ENCODE results near the gene C1QTNF2. TPM values are rescaled to one million over a fixed set of nuclear protein-coding genes. Genes with fewer than 3 reads are reported as not detected.

Gene C1QTNF2
- total RNA-seq, 8 experiments from 2014 or later: 0.05 to 0.86 (median 0.25) TPM; not detected in 1

GRCh38 chr5:160384681-160385080 lies 14.3 kb upstream of the C1QTNF2 start:
- peaks cover 8 to 14% of the 10 kb centered on the region in 2 donors for H3K4me1 ChIP-seq (replicated peaks in 1 of 2)
- H3K4me3 ChIP-seq: no peak overlapping the region
- 100% methylated on average over 1 of the region's 1 CpG; no CpG with 5 or more reads in 4 of the 10 experiments for WGBS, 10 experiments
- in situ Hi-C loops (cut with MboI; ENCODE audit: low pct_unique_long_range_greater_than_20kb in 2 of 9, low sequenced_read_pairs in 9 of 9, unreplicated experiment in 9 of 9): no loop called here
- no peak overlapping the region for H3K27ac ChIP-seq
- ATAC-seq (replicated peaks in 6 of 8): no peak

DNA sequence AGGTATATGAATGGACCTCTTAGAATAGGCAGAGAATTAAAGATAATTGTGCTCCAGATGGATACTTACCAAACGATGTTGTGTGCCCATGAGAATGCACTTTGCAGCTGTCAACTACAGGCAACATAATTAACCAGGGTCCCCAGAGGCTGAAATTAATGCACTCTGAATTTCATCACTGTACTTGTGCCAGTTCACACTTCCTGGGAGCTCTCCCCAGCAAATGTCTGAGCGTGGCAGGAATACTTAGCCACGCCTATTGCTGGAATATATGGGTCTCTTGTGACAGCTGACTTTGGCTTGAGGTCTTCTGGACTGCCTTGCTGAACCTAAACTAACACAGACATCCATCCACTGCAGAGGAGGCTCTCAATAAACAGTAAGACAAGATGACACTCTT lies 11.9 kb upstream of the C1QTNF2 start:
- peak; percentile 23 to 95 (median 66) for ATAC-seq (replicated peaks in 6 of 8)
- Histone ChIP-seq H3K27ac (no peak overlapping the region), H3K4me3 (no peak overlapping the region), H3K4me1 (replicated peaks in 1 of 2) (peaks cover 8 to 18% of the 10 kb centered on the region in 2 donors)
- 0 to 58% (median 43%) methylated on average over 1 to 3 of the region's 3 CpGs; no CpG with 5 or more reads in 4 of the 10 experiments for WGBS, 10 experiments
- in situ Hi-C loops (cut with MboI; ENCODE audit: low pct_unique_long_range_greater_than_20kb in 2 of 9, low sequenced_read_pairs in 9 of 9, unreplicated experiment in 9 of 9): no loop called here

GRCh38 chr5:160380041-160380440 lies 9.6 kb upstream of the C1QTNF2 start:
- Histone ChIP-seq H3K4me3 (no peak overlapping the region), H3K4me1 (replicated peaks in 1 of 2) (peaks cover 8 to 18% of the 10 kb centered on the region in 2 donors), H3K27ac (no peak overlapping the region)
- no peak for ATAC-seq (replicated peaks in 6 of 8)
- in situ Hi-C loops (cut with MboI; ENCODE audit: low pct_unique_long_range_greater_than_20kb in 2 of 9, low sequenced_read_pairs in 9 of 9, unreplicated experiment in 9 of 9): no loop called here
- WGBS, 10 experiments: 40 to 86% (median 67%) methylated on average over 1 to 2 of the region's 2 CpGs; no CpG with 5 or more reads in 4 of the 10 experiments

GRCh38 chr5:160379511-160379910 lies 9.1 kb upstream of the C1QTNF2 start:
- Histone ChIP-seq H3K4me1 (replicated peaks in 1 of 2) (peaks cover 8 to 18% of the 10 kb centered on the region in 2 donors), H3K27ac (no peak overlapping the region), H3K4me3 (no peak overlapping the region)
- peak in 6 of 8 experiments; percentile 14 to 68 (median 36) for ATAC-seq (replicated peaks in 6 of 8)
- WGBS, 10 experiments: 11 to 86% (median 42%) methylated on average over 1 to 4 of the region's 4 CpGs; no CpG with 5 or more reads in 2 of the 10 experiments
- in situ Hi-C loops (cut with MboI; ENCODE audit: low pct_unique_long_range_greater_than_20kb in 2 of 9, low sequenced_read_pairs in 9 of 9, unreplicated experiment in 9 of 9): no loop called here

DNA sequence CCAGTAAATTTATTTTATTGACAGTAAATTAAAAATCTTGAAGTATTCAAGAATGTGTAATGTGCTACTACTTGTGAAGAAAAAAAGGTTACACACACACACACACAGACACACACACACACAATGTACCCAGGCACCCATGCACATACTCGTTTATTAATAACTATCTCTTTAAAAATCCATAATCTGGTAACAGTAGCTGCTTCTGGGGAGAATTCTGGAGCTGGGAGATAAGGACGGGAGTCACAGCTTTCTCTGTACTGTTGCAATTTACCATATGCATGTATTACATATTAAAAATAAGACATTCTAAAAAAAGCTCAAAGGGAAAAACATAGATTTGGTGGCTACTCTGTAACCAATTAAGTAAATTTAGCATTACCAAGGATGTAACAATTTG lies 7.9 kb upstream of the C1QTNF2 start:
- Histone ChIP-seq H3K27ac (no peak overlapping the region), H3K4me3 (no peak overlapping the region), H3K4me1 (replicated peaks in 1 of 2) (peaks cover 8 to 18% of the 10 kb centered on the region in 2 donors)
- WGBS, 10 experiments: 0 to 100% (median 70%) methylated on average over 1 to 2 of the region's 2 CpGs; no CpG with 5 or more reads in 1 of the 10 experiments
- peak in 3 of 8 experiments; percentile 49 to 54 (median 53) for ATAC-seq (replicated peaks in 6 of 8)
- in situ Hi-C loops (cut with MboI; ENCODE audit: low pct_unique_long_range_greater_than_20kb in 2 of 9, low sequenced_read_pairs in 9 of 9, unreplicated experiment in 9 of 9): no loop called here

DNA sequence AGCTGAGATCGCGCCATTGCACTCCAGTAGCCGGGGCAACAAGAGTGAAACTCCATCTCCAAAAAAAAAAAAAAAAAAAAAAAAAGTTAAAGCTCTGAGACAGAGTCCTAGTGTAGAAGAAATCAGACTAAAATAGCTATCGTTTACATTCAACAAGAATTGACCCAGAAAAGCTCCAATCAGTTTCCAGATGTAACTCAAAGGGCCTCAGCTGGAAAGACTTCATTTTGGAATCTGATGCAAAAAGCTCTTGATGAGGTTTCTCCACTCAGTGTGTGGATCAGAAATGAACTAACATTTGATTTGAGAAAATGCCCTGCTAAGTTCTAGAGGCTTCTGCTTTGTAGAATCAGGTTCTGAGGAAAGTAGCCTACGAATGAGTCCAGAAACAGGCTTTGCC lies 7.2 kb upstream of the C1QTNF2 start:
- WGBS, 10 experiments: 29 to 94% (median 89%) methylated on average over 1 to 5 of the region's 5 CpGs; no CpG with 5 or more reads in 1 of the 10 experiments
- ATAC-seq (replicated peaks in 6 of 8): no peak
- in situ Hi-C loops (cut with MboI; ENCODE audit: low pct_unique_long_range_greater_than_20kb in 2 of 9, low sequenced_read_pairs in 9 of 9, unreplicated experiment in 9 of 9): no loop called here
- H3K4me1 ChIP-seq (replicated peaks in 1 of 2): peaks cover 8 to 18% of the 10 kb centered on the region in 2 donors
- no peak overlapping the region for H3K27ac ChIP-seq
- H3K4me3 ChIP-seq: no peak overlapping the region

DNA sequence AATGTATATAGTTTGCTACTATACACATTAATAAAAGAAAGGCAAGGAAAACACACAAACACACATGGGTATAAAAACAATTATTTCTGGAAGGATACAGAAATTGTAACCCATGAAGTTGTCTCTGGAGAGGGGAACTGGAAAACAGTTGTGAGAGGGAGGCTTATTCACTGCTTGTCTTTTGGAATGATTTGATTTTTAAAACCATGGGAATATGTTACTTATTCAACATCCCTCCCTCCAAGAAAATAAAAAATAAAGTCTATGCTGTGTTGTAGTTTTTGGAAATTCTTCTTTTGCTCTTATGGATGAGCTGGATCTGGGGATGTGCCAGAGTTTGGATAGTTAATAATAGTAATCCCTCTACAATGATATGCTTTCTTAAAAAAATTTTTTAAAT lies 6.0 kb upstream of the C1QTNF2 start:
- Histone ChIP-seq H3K4me1 (replicated peaks in 1 of 2) (peaks cover 0 to 7% of the 10 kb centered on the region in 2 donors), H3K4me3 (no peak overlapping the region), H3K27ac (no peak overlapping the region)
- in situ Hi-C loops (cut with MboI; ENCODE audit: low pct_unique_long_range_greater_than_20kb in 2 of 9, low sequenced_read_pairs in 9 of 9, unreplicated experiment in 9 of 9): no loop called here
- ATAC-seq (replicated peaks in 6 of 8): no peak

DNA sequence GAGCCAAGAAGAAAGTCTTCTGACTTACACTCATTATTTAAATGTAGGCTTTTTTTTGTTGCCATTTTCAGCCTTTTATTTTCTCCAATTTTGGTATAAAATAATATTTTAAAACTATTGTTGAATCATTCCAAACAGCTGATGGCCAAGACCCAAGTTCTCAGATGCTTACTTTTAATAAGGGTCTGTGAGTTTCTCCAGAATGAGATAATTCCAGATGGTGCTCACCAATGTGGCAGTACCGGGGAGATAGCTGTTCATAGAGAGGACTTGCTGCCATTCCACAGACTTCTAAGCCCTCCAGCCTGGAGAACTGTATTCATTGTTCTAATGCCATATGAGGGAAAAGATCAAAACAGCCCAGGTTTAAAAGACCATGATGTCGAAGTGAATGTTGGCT lies 5.3 kb upstream of the C1QTNF2 start:
- Histone ChIP-seq H3K4me1 (replicated peaks in 1 of 2) (peaks cover 0 to 7% of the 10 kb centered on the region in 2 donors), H3K4me3 (no peak overlapping the region), H3K27ac (no peak overlapping the region)
- ATAC-seq (replicated peaks in 6 of 8): no peak
- WGBS, 10 experiments: 0 to 100% (median 78%) methylated on average over 1 to 2 of the region's 2 CpGs; no CpG with 5 or more reads in 3 of the 10 experiments
- in situ Hi-C loops (cut with MboI; ENCODE audit: low pct_unique_long_range_greater_than_20kb in 2 of 9, low sequenced_read_pairs in 9 of 9, unreplicated experiment in 9 of 9): no loop called here

DNA sequence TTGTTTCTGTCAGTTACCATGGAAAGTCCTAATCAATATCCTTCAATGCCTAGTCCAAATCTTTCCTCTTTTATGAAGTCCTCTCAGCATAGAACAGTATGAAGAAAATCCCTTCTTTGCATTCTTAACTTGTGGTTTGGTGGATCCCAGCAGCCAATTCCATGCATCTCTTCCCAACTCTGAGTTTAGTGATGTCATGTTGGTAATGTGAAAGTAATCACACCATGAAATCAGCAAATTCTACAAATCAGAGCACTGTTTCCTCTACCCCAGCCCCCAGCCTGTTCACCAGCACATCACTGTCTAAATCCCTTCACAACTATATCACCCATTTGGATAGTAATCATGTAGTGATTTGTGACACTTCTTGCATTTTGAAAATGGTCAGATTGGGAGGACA lies 4.7 kb upstream of the C1QTNF2 start:
- no peak overlapping the region for H3K27ac ChIP-seq
- H3K4me3 ChIP-seq: no peak overlapping the region
- ATAC-seq (replicated peaks in 6 of 8): peak in 3 of 8 experiments; percentile 5 to 33 (median 18)
- in situ Hi-C loops (cut with MboI; ENCODE audit: low pct_unique_long_range_greater_than_20kb in 2 of 9, low sequenced_read_pairs in 9 of 9, unreplicated experiment in 9 of 9): no loop called here
- peaks cover 0 to 7% of the 10 kb centered on the region in 2 donors for H3K4me1 ChIP-seq (replicated peaks in 1 of 2)

DNA sequence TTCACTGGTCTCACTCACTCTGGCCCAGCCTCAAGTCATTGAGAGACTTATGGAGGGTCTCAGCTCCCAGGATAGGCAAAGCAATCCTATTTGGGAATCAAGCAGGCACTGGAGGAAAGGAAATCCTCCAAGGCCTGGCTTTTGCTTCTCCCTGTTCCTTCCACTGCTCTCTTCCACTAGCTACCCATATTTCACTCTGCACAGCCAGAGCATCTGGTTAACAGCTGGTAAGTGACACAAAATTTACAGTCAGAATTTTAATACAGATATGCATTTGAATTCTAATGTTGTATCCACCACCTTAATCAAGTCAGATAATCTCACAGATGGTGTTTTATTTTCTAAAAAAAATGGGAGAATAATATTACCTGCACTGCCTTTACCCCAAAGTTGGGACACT lies 868 bp upstream of the C1QTNF2 start:
- in situ Hi-C loops (cut with MboI; ENCODE audit: low pct_unique_long_range_greater_than_20kb in 2 of 9, low sequenced_read_pairs in 9 of 9, unreplicated experiment in 9 of 9): no loop called here
- Histone ChIP-seq H3K4me1 (replicated peaks in 1 of 2) (no peaks in the 10 kb centered on the region), H3K4me3 (no peak overlapping the region), H3K27ac (no peak overlapping the region)
- ATAC-seq (replicated peaks in 6 of 8): peak in 1 of 8 experiments; percentile 7

DNA sequence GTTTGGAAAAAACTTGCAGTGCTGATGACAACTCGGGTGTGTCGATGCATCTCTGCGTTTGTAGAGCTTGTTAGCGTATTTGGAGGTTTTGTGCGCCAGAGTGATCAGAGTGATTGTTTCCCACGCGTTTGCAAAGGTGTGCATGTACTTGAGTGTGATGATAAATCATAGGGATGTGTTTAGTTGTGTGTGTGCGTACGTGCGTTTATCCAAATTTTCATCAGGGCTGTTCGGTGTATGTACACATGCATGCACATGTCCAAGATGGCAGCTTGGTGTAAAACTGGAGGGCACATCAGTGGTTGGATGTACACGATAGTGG lies 248 bp upstream of the C1QTNF2 start:
- Histone ChIP-seq H3K4me3 (peak overlapping the region; percentile 29 to 50 (median 37)), H3K27ac (no peak overlapping the region), H3K4me1 (replicated peaks in 1 of 2) (no peaks in the 10 kb centered on the region)
- in situ Hi-C loops (cut with MboI; ENCODE audit: low pct_unique_long_range_greater_than_20kb in 2 of 9, low sequenced_read_pairs in 9 of 9, unreplicated experiment in 9 of 9): no loop called here
- peak in 2 of 8 experiments; percentile 23 to 35 for ATAC-seq (replicated peaks in 6 of 8)
- 0 to 100% (median 20%) methylated on average over 1 to 12 of the region's 12 CpGs; no CpG with 5 or more reads in 3 of the 10 experiments for WGBS, 10 experiments

- Histone ChIP-seq H3K27ac (no peak overlapping the region), H3K4me1 (replicated peaks in 1 of 2) (peaks cover 8 to 9% of the 10 kb centered on the region in 2 donors), H3K4me3 (no peak overlapping the region)
- ATAC-seq (replicated peaks in 6 of 8): peak in 3 of 8 experiments; percentile 68 to 69 (median 69)
- in situ Hi-C loops (cut with MboI; ENCODE audit: low pct_unique_long_range_greater_than_20kb in 2 of 9, low sequenced_read_pairs in 9 of 9, unreplicated experiment in 9 of 9): no loop called here
- 94 to 100% (median 98%) methylated on average over 1 to 3 of the region's 3 CpGs; no CpG with 5 or more reads in 6 of the 10 experiments for WGBS, 10 experiments
These were observed 2.5 kb downstream of the C1QTNF2 start for GRCh38 chr5:160367885-160368284.

- ATAC-seq (replicated peaks in 6 of 8): no peak
- WGBS, 10 experiments: 33 to 85% (median 81%) methylated on average over 1 to 2 of the region's 2 CpGs; no CpG with 5 or more reads in 6 of the 10 experiments
- in situ Hi-C loops (cut with MboI; ENCODE audit: low pct_unique_long_range_greater_than_20kb in 2 of 9, low sequenced_read_pairs in 9 of 9, unreplicated experiment in 9 of 9): no loop called here
These were observed 3.2 kb downstream of the C1QTNF2 start for GRCh38 chr5:160367261-160367660.

GRCh38 chr5:160366230-160366629 lies 4.2 kb downstream of the C1QTNF2 start:
- no peak overlapping the region for H3K27ac ChIP-seq
- peaks cover 8 to 9% of the 10 kb centered on the region in 2 donors for H3K4me1 ChIP-seq (replicated peaks in 1 of 2)
- no peak for ATAC-seq (replicated peaks in 6 of 8)
- in situ Hi-C loops (cut with MboI; ENCODE audit: low pct_unique_long_range_greater_than_20kb in 2 of 9, low sequenced_read_pairs in 9 of 9, unreplicated experiment in 9 of 9): no loop called here
- 69 to 100% (median 91%) methylated on average over 2 of the region's 2 CpGs; no CpG with 5 or more reads in 2 of the 10 experiments for WGBS, 10 experiments
- H3K4me3 ChIP-seq: no peak overlapping the region

More at GRCh38 chr5:160367261-160367660, 3.2 kb downstream of the C1QTNF2 start:
- no peak overlapping the region for H3K27ac ChIP-seq
- H3K4me3 ChIP-seq: no peak overlapping the region
- H3K4me1 ChIP-seq (replicated peaks in 1 of 2): peaks cover 8 to 9% of the 10 kb centered on the region in 2 donors

Data from motor neuron (in vitro differentiated cells).